Measurements from ENCODE around the gene CCP110.

CCP110 gene

GRCh38 chr16:19523559-19524355 is at the start of gene CCP110:
TSS of gene CCP110 (plus strand) at chr16:19523942. CDS start at chr16:19527882, 3,940 bp downstream.
- Histone ChIP-seq H3K9me3 (ENCODE audit: low read depth, low read length) (no peaks in the 10 kb centered on the region), H3K4me3 (peak within 1 kb of the TSS; percentile 90), H3K36me3 (ENCODE audit: insufficient read depth, low read length) (peaks cover 12% of the 10 kb centered on the region), H3K27ac (no peak within 1 kb of the TSS), H3K9ac (ENCODE audit: insufficient read length) (peak within 1 kb of the TSS; percentile 83)
- TF ChIP-seq EZH2 (IDR thresholded peaks at IDR 0.05) (no peak), POLR2AphosphoS5 (IDR thresholded peaks at IDR 0.05; ENCODE audit: borderline replicate concordance, low read depth, low read length) (peak; percentile 81; the same call in 1 of the 2 replicates), FOXP2 (optimal IDR thresholded peaks at IDR 0.05; ENCODE audit: control extremely low read depth, extremely low read length, insufficient read depth) (no peak)
- DNase-seq (ENCODE audit: low read depth, low spot score): peak; percentile 89

GRCh38 chr16:19474617-19475016 is 49.1 kb upstream of the CCP110 start:
- H3K4me3 ChIP-seq: no peak overlapping the region
- H3K9me3 ChIP-seq (ENCODE audit: low read depth, low read length): no peaks in the 10 kb centered on the region
- no peak overlapping the region for H3K27ac ChIP-seq
- no peak for TF ChIP-seq POLR2AphosphoS5 (IDR thresholded peaks at IDR 0.05; ENCODE audit: borderline replicate concordance, low read depth, low read length)
- TF ChIP-seq EZH2 (IDR thresholded peaks at IDR 0.05): no peak
- TF ChIP-seq FOXP2 (optimal IDR thresholded peaks at IDR 0.05; ENCODE audit: control extremely low read depth, extremely low read length, insufficient read depth): no peak
- no peak for DNase-seq (ENCODE audit: low read depth, low spot score)
- no peak overlapping the region for H3K9ac ChIP-seq (ENCODE audit: insufficient read length)
- no peaks in the 10 kb centered on the region for H3K36me3 ChIP-seq (ENCODE audit: insufficient read depth, low read length)

DNA sequence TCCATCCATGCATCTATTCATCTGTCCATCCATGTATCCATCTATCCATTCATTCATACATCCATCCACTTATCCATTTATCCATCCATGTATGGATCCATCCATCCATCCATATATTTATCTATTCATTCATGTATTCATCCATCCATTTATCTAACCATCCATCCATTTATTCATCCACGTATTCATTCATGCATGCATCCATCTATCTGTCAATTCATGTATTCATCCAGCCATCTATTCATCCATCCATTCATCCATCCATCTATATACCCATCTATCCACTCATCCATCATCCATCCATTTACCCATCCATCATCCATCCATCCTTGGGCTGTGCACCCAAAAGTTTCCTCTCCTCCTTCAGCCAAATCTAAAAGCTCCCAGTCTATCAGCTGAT is 45.2 kb upstream of the CCP110 start:
- H3K9me3 ChIP-seq (ENCODE audit: low read depth, low read length): no peaks in the 10 kb centered on the region
- H3K36me3 ChIP-seq (ENCODE audit: insufficient read depth, low read length): no peaks in the 10 kb centered on the region
- H3K9ac ChIP-seq (ENCODE audit: insufficient read length): no peak overlapping the region
- no peak overlapping the region for H3K4me3 ChIP-seq
- H3K27ac ChIP-seq: no peak overlapping the region
- TF ChIP-seq FOXP2 (optimal IDR thresholded peaks at IDR 0.05; ENCODE audit: control extremely low read depth, extremely low read length, insufficient read depth): no peak
- TF ChIP-seq EZH2 (IDR thresholded peaks at IDR 0.05): no peak
- no peak for TF ChIP-seq POLR2AphosphoS5 (IDR thresholded peaks at IDR 0.05; ENCODE audit: borderline replicate concordance, low read depth, low read length)
- no peak for DNase-seq (ENCODE audit: low read depth, low spot score)

DNA sequence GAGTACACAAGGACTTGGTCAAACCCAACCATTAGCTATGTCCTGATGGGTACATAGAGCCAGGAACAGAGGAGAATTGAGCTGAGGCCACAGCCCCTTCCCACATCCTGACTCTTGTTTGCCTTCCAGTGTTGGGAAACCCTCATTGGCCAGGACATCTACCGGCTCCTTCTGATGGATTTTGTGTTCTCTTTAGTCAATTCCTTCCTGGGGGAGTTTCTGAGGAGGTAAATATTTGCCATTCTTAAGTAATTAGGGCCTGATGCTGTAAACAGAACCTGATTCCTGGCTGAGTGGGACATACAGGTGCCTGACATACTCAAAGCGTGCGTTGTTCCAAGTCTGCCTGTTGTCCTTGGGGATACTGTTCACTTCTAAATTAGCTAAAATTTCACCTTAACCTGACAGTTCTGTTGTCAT is 44.4 kb upstream of the CCP110 start:
- H3K9ac ChIP-seq (ENCODE audit: insufficient read length): no peak overlapping the region
- TF ChIP-seq POLR2AphosphoS5 (IDR thresholded peaks at IDR 0.05; ENCODE audit: borderline replicate concordance, low read depth, low read length) (no peak), EZH2 (IDR thresholded peaks at IDR 0.05) (no peak), FOXP2 (optimal IDR thresholded peaks at IDR 0.05; ENCODE audit: control extremely low read depth, extremely low read length, insufficient read depth) (no peak)
- H3K4me3 ChIP-seq: no peak overlapping the region
- no peak for DNase-seq (ENCODE audit: low read depth, low spot score)
- H3K27ac ChIP-seq: no peak overlapping the region
- no peaks in the 10 kb centered on the region for H3K9me3 ChIP-seq (ENCODE audit: low read depth, low read length)
- H3K36me3 ChIP-seq (ENCODE audit: insufficient read depth, low read length): no peaks in the 10 kb centered on the region

- H3K9ac ChIP-seq (ENCODE audit: insufficient read length): no peak overlapping the region
- no peak overlapping the region for H3K27ac ChIP-seq
- H3K9me3 ChIP-seq (ENCODE audit: low read depth, low read length): no peaks in the 10 kb centered on the region
- TF ChIP-seq FOXP2 (optimal IDR thresholded peaks at IDR 0.05; ENCODE audit: control extremely low read depth, extremely low read length, insufficient read depth) (no peak), POLR2AphosphoS5 (IDR thresholded peaks at IDR 0.05; ENCODE audit: borderline replicate concordance, low read depth, low read length) (no peak), EZH2 (IDR thresholded peaks at IDR 0.05) (no peak)
- H3K36me3 ChIP-seq (ENCODE audit: insufficient read depth, low read length): no peaks in the 10 kb centered on the region
- H3K4me3 ChIP-seq: no peak overlapping the region
- no peak for DNase-seq (ENCODE audit: low read depth, low spot score)
Measured at GRCh38 chr16:19481296-19481695, 42.4 kb upstream of the CCP110 start.

DNA sequence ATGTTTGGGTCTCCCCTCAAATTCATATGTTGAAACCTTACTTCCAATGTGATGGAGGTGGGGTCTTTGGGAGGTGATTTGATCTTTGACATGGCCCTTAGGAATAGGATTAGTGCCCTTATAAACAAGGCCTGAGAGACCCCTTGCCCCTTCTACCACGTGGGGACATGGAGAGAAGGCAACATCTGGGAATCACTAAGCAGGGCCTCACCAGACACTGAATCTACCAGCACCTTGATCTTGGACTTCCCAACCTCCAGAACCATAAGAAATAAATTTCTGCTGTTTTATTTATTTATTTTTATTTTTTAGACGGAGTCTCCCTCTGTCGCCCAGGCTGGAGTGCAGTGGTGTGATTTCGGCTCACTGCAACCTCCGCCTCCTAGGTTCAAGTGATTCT is 42.0 kb upstream of the CCP110 start:
- TF ChIP-seq POLR2AphosphoS5 (IDR thresholded peaks at IDR 0.05; ENCODE audit: borderline replicate concordance, low read depth, low read length) (no peak), FOXP2 (optimal IDR thresholded peaks at IDR 0.05; ENCODE audit: control extremely low read depth, extremely low read length, insufficient read depth) (no peak), EZH2 (IDR thresholded peaks at IDR 0.05) (no peak)
- Histone ChIP-seq H3K9me3 (ENCODE audit: low read depth, low read length) (no peaks in the 10 kb centered on the region), H3K36me3 (ENCODE audit: insufficient read depth, low read length) (no peaks in the 10 kb centered on the region), H3K4me3 (no peak overlapping the region), H3K27ac (no peak overlapping the region), H3K9ac (ENCODE audit: insufficient read length) (no peak overlapping the region)
- DNase-seq (ENCODE audit: low read depth, low spot score): no peak

DNA sequence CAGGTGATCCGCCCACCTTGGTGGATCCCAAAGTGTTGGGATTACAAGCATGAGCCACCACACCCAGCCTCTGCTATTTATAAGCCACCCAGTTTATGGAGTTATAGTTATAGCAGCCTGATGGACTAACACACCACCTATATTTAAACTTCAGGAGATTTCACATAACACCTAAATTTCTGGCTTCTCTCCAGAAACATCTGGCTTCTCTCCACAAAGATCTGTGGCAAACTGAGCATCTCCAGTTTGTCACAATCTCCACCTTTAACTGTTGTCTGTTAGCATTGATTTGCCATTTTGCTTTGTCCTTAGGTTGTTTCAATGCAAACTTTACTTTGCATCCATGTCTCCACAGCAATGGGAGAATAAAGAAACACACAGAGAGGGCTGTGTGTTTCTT is 41.5 kb upstream of the CCP110 start:
- H3K9ac ChIP-seq (ENCODE audit: insufficient read length): no peak overlapping the region
- no peaks in the 10 kb centered on the region for H3K36me3 ChIP-seq (ENCODE audit: insufficient read depth, low read length)
- TF ChIP-seq FOXP2 (optimal IDR thresholded peaks at IDR 0.05; ENCODE audit: control extremely low read depth, extremely low read length, insufficient read depth): no peak
- TF ChIP-seq POLR2AphosphoS5 (IDR thresholded peaks at IDR 0.05; ENCODE audit: borderline replicate concordance, low read depth, low read length): no peak
- no peak for TF ChIP-seq EZH2 (IDR thresholded peaks at IDR 0.05)
- DNase-seq (ENCODE audit: low read depth, low spot score): no peak
- H3K9me3 ChIP-seq (ENCODE audit: low read depth, low read length): no peaks in the 10 kb centered on the region
- no peak overlapping the region for H3K27ac ChIP-seq
- H3K4me3 ChIP-seq: no peak overlapping the region

GRCh38 chr16:19484096-19484495 is 39.6 kb upstream of the CCP110 start:
- H3K27ac ChIP-seq: no peak overlapping the region
- no peak overlapping the region for H3K9ac ChIP-seq (ENCODE audit: insufficient read length)
- no peaks in the 10 kb centered on the region for H3K36me3 ChIP-seq (ENCODE audit: insufficient read depth, low read length)
- no peak overlapping the region for H3K4me3 ChIP-seq
- TF ChIP-seq POLR2AphosphoS5 (IDR thresholded peaks at IDR 0.05; ENCODE audit: borderline replicate concordance, low read depth, low read length) (no peak), FOXP2 (optimal IDR thresholded peaks at IDR 0.05; ENCODE audit: control extremely low read depth, extremely low read length, insufficient read depth) (no peak), EZH2 (IDR thresholded peaks at IDR 0.05) (no peak)
- no peak for DNase-seq (ENCODE audit: low read depth, low spot score)
- H3K9me3 ChIP-seq (ENCODE audit: low read depth, low read length): no peaks in the 10 kb centered on the region
